GM10266 (cell line): ENCODE data around the gene NSMF.

Source experiments
- DNase-seq: peaks from one replicate; pipeline ENCODE4 v3.0.0; 2012; ENCODE audit errors: extremely low spot score
- CTCF ChIP-seq: IDR thresholded peaks from 2 replicates; pipeline ENCODE4 v1.5.1; 2012; ENCODE audit warnings: mild to moderate bottlenecking, low read depth; ENCODE audit not compliant: control insufficient read depth, insufficient read depth; ENCODE audit errors: missing control alignments

NSMF gene

DNA sequence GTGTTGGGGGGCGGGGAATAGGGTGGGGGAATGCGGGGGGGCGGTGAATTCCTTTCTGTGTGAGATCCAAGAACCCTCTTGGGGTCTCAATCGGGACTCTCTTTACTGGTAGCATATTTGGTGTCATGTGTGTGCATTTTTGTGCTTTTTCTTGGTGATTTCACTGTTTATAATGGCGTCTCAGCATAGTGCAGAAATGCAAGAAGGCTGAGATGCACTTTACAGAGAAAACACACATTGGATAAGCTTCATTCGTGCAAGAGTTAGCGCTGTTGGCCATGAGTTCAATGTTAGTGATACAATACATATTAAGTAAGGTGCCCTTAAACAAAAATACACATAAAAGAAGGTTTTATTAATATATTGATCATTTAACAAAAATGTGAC is 17.2 kb downstream of the NSMF start:
- DNase-seq, result no peak
- no peak for TF ChIP-seq CTCF

DNA sequence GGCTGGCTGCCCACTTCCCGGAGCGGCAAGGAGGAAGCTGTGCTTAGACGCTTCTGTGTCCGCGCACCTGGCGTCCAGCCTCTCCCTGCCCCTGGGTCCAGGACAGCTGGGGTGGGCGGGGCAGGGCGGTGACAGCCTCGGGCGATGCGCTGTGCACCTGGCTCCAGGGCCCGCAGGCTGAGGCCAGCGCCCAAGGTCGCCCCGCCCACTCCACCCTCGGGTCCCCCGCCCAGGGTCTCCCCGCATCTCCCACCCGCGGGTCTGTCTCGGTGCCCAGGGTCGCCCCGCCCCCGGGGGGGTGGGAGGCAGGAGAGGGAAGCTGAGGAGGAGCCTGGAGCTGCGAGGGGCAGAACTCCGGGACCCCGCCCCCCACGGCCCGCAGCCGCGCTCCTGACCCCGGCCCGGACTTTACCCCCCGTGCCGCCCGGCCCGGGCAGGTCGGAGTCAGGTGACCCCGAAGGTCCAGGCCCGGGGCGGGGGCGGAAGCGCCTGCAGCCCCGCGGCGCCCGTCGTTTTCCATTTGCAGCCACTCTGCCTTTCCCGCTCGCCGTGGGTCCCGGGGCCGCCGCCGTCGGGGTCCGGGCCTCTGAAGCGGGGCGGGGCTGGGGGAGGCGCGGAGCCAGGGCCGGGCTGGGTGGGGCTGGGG is 17.7 kb downstream of the NSMF start, which contains the start of gene ENTPD8:
TSS of gene ENTPD8 (minus strand) at position 69 of the 646 bp plus-strand sequence. CDS start 3,072 bp downstream, outside the sequence.
- no peak for DNase-seq
- no peak for TF ChIP-seq CTCF

- no peak for TF ChIP-seq CTCF
- no peak for DNase-seq
These were observed 19.9 kb downstream of the NSMF start for GRCh38 chr9:137439158-137439714.

GRCh38 chr9:137438591-137439157 is 20.5 kb downstream of the NSMF start:
- DNase-seq, result no peak
- no peak for TF ChIP-seq CTCF

DNA sequence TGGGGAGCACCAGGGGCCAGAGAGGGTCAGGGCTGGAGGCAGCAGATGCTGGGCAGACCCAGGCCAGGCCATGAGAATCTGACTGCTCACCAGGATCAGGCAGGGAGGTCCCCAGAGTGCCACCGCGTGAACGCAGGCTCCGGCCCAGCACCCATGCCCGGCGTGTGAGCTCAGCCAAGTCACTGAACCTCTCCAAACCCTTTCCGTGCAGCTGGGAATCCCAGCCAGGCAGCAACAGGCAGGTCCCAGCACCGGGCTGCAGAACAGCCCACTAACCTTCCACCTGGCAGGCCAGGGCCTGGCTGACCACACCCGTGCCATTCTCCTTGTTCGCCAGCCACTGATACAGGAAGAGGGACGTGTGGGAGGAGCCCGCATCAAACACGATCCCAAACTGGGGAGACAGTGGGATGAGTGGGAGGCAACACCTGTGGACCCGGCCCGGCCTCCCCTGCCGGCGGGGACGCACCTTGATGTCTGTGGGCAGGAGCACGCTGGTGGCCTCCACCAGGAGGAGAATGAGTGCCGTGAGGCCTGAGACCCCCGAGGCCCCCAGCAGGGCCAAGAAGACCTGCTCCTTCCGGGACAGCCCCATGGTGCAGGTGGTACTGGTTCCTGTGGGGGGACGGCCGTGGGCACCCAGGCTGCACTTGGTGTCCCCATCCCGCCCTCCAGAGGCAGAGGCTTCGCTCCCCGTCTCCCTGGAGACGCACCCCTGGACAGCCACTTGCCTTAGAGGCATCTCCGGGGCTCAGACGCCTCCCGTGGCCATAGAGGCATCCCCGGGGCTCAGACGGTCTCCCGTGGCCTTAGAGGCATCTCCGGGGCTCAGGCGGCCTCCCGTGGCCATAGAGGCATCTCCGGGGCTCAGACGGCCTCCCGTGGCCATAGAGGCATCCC is 21.2 kb downstream of the NSMF start:
- DNase-seq, result no peak
- TF ChIP-seq CTCF, result no peak

DNA sequence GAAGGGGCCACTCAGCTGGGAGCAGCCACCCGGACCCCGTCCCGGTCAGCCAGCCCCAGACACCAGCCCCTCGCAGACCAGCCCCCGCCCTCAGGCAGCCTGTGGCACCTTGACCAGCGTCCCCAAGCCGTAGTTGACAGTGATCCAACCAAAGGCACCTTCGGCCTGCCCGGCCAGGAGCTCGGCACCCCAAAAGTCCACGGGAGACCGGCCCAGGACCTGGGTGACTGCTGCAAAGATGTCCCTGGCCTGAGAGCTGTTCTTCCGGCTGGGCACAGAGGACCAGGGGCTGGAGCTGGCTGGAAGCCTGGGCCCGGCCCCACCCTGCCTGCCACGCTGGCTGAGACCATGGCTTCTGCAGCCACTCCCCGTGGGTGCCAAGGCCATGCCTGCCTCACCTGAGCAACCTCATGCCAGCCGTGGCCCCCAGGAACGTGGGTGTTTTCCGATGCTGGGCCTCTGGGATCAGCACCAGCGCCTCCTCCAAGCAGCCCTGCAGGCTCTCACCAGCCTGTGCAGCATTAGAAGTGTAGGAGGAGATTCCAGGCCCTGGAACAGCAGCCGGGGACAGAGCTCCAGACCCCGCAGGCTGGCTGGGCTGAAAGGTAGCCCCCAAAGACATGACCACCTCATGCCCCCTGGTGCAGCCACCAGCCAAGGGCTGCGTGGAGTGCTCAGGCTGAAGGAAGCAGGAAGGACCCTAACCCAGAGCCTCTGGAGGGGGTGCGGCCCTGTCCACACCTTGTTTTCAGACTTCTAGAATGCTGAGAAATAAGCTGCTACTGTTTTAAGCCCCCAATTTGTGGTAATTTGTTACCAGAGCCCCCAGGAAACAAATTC is 22.2 kb downstream of the NSMF start:
- DNase-seq, result no peak
- no peak for TF ChIP-seq CTCF
